ENCODE data around the gene NBR1.
"Not testable (repeated sequence)": the region's sequence is repeated elsewhere in the genome, so short reads cannot be mapped to it uniquely, and the experiment has no call there.

NBR1 gene, protein sequence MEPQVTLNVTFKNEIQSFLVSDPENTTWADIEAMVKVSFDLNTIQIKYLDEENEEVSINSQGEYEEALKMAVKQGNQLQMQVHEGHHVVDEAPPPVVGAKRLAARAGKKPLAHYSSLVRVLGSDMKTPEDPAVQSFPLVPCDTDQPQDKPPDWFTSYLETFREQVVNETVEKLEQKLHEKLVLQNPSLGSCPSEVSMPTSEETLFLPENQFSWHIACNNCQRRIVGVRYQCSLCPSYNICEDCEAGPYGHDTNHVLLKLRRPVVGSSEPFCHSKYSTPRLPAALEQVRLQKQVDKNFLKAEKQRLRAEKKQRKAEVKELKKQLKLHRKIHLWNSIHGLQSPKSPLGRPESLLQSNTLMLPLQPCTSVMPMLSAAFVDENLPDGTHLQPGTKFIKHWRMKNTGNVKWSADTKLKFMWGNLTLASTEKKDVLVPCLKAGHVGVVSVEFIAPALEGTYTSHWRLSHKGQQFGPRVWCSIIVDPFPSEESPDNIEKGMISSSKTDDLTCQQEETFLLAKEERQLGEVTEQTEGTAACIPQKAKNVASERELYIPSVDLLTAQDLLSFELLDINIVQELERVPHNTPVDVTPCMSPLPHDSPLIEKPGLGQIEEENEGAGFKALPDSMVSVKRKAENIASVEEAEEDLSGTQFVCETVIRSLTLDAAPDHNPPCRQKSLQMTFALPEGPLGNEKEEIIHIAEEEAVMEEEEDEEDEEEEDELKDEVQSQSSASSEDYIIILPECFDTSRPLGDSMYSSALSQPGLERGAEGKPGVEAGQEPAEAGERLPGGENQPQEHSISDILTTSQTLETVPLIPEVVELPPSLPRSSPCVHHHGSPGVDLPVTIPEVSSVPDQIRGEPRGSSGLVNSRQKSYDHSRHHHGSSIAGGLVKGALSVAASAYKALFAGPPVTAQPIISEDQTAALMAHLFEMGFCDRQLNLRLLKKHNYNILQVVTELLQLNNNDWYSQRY

GRCh38 chr17:43170766-43171585 is at the start of gene NBR1:
NBR1 (plus strand) TSS chr17:43171214; CDS start chr17:43175800, 4,586 bp downstream.
- H3K4me3 ChIP-seq (ENCODE audit: low read depth, low read length): peak within 1 kb of the TSS; percentile 86
- H3K27ac ChIP-seq (ENCODE audit: low read depth, low read length): peak within 1 kb of the TSS; percentile 52
- peaks cover 8% of the 10 kb centered on the region for H3K4me1 ChIP-seq (ENCODE audit: control insufficient read depth, insufficient read depth, low read length)
- peaks cover 5% of the 10 kb centered on the region; the same call in 1 of the 2 replicates for H3K36me3 ChIP-seq (ENCODE audit: control insufficient read depth, insufficient read depth, low read length)
- no peaks in the 10 kb centered on the region for H3K27me3 ChIP-seq (ENCODE audit: control insufficient read depth, insufficient read depth, low read length)
- H3K9ac ChIP-seq (ENCODE audit: low read length): peak within 1 kb of the TSS; percentile 83
- H3K9me3 ChIP-seq (ENCODE audit: control insufficient read depth, insufficient read depth, low read depth, low read length): no peaks in the 10 kb centered on the region

GRCh38 chr17:43125133-43125966 is 45.7 kb upstream of the NBR1 start, which contains the start of gene BRCA1:
BRCA1 (minus strand) TSS chr17:43125364; CDS start chr17:43124096, 1,268 bp downstream.
- peak within 1 kb of the TSS; percentile 94 for H3K9ac ChIP-seq (ENCODE audit: low read length)
- no peaks in the 10 kb centered on the region for H3K4me1 ChIP-seq (ENCODE audit: control insufficient read depth, insufficient read depth, low read length)
- peak within 1 kb of the TSS; percentile 54; the same call in 1 of the 2 replicates for H3K27ac ChIP-seq (ENCODE audit: low read depth, low read length)
- H3K27me3 ChIP-seq (ENCODE audit: control insufficient read depth, insufficient read depth, low read length): no peaks in the 10 kb centered on the region
- H3K9me3 ChIP-seq (ENCODE audit: control insufficient read depth, insufficient read depth, low read depth, low read length): no peaks in the 10 kb centered on the region; the same call in 1 of the 2 replicates
- peaks cover 16% of the 10 kb centered on the region for H3K36me3 ChIP-seq (ENCODE audit: control insufficient read depth, insufficient read depth, low read length)
- H3K4me3 ChIP-seq (ENCODE audit: low read depth, low read length): peak within 1 kb of the TSS; percentile 76

DNA sequence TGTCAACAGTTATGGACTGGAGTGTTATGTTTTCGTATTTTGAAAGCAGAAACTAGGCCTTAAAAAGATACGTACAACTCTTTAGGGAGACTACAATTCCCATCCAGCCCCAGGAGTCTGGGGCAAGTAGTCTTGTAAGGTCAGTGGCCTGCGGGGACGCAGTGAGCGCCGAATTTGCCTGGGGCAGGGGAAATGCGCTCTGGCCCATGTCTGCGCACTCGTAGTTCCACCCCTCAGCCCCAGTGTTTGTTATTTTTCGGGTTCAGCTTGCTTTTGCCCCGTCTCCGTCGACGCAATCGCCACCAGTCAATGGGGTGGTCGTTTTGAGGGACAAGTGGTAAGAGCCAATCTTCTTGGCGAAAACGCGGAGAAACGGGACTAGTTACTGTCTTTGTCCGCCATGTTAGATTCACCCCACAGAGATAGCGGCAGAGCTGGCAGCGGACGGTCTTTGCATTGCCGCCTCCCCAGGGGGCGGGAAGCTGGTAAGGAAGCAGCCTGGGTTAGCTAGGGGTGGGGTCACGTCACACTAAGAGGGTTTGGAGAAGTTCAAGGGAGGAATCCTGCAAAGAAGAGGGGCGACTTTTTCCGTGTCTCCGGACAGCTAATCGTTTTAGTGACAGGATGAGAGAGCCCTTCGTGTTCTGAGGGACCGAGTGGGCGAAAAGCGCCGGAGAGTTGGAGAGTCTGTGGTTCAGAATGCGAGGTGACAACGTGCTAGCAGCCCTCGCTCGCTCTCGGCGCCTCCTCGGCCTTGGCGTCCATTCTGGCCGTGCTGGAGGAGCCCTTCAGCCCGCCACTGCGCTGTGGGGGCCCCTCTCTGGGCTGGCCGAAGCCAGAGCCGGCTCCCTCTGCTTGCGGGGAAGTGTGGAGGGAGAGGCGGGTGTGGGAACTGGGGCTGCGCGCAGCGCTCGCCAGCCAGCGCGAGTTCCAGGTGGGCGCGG is 44.8 kb upstream of the NBR1 start:
- no peaks in the 10 kb centered on the region; the same call in 1 of the 2 replicates for H3K9me3 ChIP-seq (ENCODE audit: control insufficient read depth, insufficient read depth, low read depth, low read length)
- H3K4me3 ChIP-seq (ENCODE audit: low read depth, low read length): peak overlapping the region; percentile 76
- peaks cover 16% of the 10 kb centered on the region for H3K36me3 ChIP-seq (ENCODE audit: control insufficient read depth, insufficient read depth, low read length)
- H3K27ac ChIP-seq (ENCODE audit: low read depth, low read length): peak overlapping the region; percentile 31; the same call in 1 of the 2 replicates
- H3K27me3 ChIP-seq (ENCODE audit: control insufficient read depth, insufficient read depth, low read length): no peaks in the 10 kb centered on the region
- H3K9ac ChIP-seq (ENCODE audit: low read length): peak overlapping the region; percentile 94
- no peaks in the 10 kb centered on the region for H3K4me1 ChIP-seq (ENCODE audit: control insufficient read depth, insufficient read depth, low read length)

- Histone ChIP-seq H3K4me3 (ENCODE audit: low read depth, low read length) (peak overlapping the region; percentile 76; the same call in 1 of the 2 replicates), H3K27ac (ENCODE audit: low read depth, low read length) (no peak overlapping the region; the same call in 1 of the 2 replicates), H3K36me3 (ENCODE audit: control insufficient read depth, insufficient read depth, low read length) (peaks cover 16% of the 10 kb centered on the region), H3K27me3 (ENCODE audit: control insufficient read depth, insufficient read depth, low read length) (no peaks in the 10 kb centered on the region), H3K4me1 (ENCODE audit: control insufficient read depth, insufficient read depth, low read length) (no peaks in the 10 kb centered on the region), H3K9me3 (ENCODE audit: control insufficient read depth, insufficient read depth, low read depth, low read length) (no peaks in the 10 kb centered on the region; the same call in 1 of the 2 replicates), H3K9ac (ENCODE audit: low read length) (peak overlapping the region; percentile 94)
Measured at GRCh38 chr17:43126911-43127290, 44.1 kb upstream of the NBR1 start.

- not testable (repeated sequence) for H3K9me3 ChIP-seq (ENCODE audit: control insufficient read depth, insufficient read depth, low read depth, low read length); H3K27ac ChIP-seq (ENCODE audit: low read depth, low read length); H3K9ac ChIP-seq (ENCODE audit: low read length); H3K27me3 ChIP-seq (ENCODE audit: control insufficient read depth, insufficient read depth, low read length); H3K4me1 ChIP-seq (ENCODE audit: control insufficient read depth, insufficient read depth, low read length)
- H3K36me3 ChIP-seq (ENCODE audit: control insufficient read depth, insufficient read depth, low read length): peaks cover 13% of the 10 kb centered on the region
- H3K4me3 ChIP-seq (ENCODE audit: low read depth, low read length): peak overlapping the region; percentile 76; the same call in 1 of the 2 replicates
Measured at GRCh38 chr17:43127333-43127876, 43.6 kb upstream of the NBR1 start.

GRCh38 chr17:43129671-43130010 is 41.4 kb upstream of the NBR1 start:
- no peak overlapping the region for H3K4me3 ChIP-seq (ENCODE audit: low read depth, low read length)
- no peaks in the 10 kb centered on the region for H3K4me1 ChIP-seq (ENCODE audit: control insufficient read depth, insufficient read depth, low read length)
- H3K36me3 ChIP-seq (ENCODE audit: control insufficient read depth, insufficient read depth, low read length): peaks cover 27% of the 10 kb centered on the region
- no peaks in the 10 kb centered on the region for H3K27me3 ChIP-seq (ENCODE audit: control insufficient read depth, insufficient read depth, low read length)
- no peaks in the 10 kb centered on the region; the same call in 1 of the 2 replicates for H3K9me3 ChIP-seq (ENCODE audit: control insufficient read depth, insufficient read depth, low read depth, low read length)
- no peak overlapping the region for H3K27ac ChIP-seq (ENCODE audit: low read depth, low read length)
- H3K9ac ChIP-seq (ENCODE audit: low read length): no peak overlapping the region

- H3K4me3 ChIP-seq (ENCODE audit: low read depth, low read length): no peak overlapping the region
- no peaks in the 10 kb centered on the region for H3K9me3 ChIP-seq (ENCODE audit: control insufficient read depth, insufficient read depth, low read depth, low read length)
- no peak overlapping the region for H3K9ac ChIP-seq (ENCODE audit: low read length)
- no peaks in the 10 kb centered on the region for H3K27me3 ChIP-seq (ENCODE audit: control insufficient read depth, insufficient read depth, low read length)
- peaks cover 34% of the 10 kb centered on the region for H3K36me3 ChIP-seq (ENCODE audit: control insufficient read depth, insufficient read depth, low read length)
- H3K4me1 ChIP-seq (ENCODE audit: control insufficient read depth, insufficient read depth, low read length): no peaks in the 10 kb centered on the region
- H3K27ac ChIP-seq (ENCODE audit: low read depth, low read length): no peak overlapping the region
Measured at GRCh38 chr17:43132117-43132516, 38.9 kb upstream of the NBR1 start.

DNA sequence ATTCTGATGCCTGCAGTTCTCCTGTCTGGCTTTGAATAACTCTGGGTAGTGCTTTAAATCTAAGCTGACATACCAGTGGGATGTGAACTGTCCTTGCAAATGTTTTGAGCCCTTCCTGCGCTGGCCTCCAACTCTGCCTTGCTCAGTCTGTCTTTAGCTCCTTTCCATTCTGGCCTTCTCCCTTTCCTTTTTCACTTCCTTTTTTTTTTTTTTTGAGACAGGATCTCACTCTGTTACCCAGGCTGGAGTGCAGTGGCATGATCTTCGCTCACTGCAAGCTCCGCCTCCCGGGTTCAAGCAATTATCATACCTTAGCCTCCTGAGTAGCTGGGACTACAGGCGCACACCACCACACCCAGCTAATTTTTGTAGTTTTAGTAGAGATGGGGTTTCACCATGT is 37.6 kb upstream of the NBR1 start:
- H3K9me3 ChIP-seq (ENCODE audit: control insufficient read depth, insufficient read depth, low read depth, low read length); H3K27ac ChIP-seq (ENCODE audit: low read depth, low read length); H3K4me3 ChIP-seq (ENCODE audit: low read depth, low read length); H3K9ac ChIP-seq (ENCODE audit: low read length); H3K4me1 ChIP-seq (ENCODE audit: control insufficient read depth, insufficient read depth, low read length); H3K27me3 ChIP-seq (ENCODE audit: control insufficient read depth, insufficient read depth, low read length): not testable (repeated sequence)
- H3K36me3 ChIP-seq (ENCODE audit: control insufficient read depth, insufficient read depth, low read length): peaks cover 30% of the 10 kb centered on the region

Data from HUES6 (cell line).